SK-N-MC (cell line): Measurements from ENCODE around the gene SYT13.
"Not testable (repeated sequence)": the region's sequence is repeated elsewhere in the genome, so short reads cannot be mapped to it uniquely, and the experiment has no call there.

Experiments
- DNase-seq: peaks from one replicate; pipeline ENCODE4 v3.0.0-alpha.2; 2011; ENCODE audit warnings: low read depth, low spot score
- H3K27ac ChIP-seq: fragments of 200-600 bp; sonication (generic); 2 replicates; pipeline ENCODE4 v1.5.1; 2016; ENCODE audit warnings: mixed run types
- H3K36me3 ChIP-seq: fragments of 200-600 bp; sonication (generic); 2 replicates; pipeline ENCODE4 v1.6.1; 2017; ENCODE audit warnings: antibody characterized with exemption, low read length, mixed read lengths; ENCODE audit not compliant: insufficient read depth
- H3K4me3 ChIP-seq: fragments of 200-600 bp; sonication (generic); 2 replicates; pipeline ENCODE4 v1.5.1; 2016
- H3K9ac ChIP-seq: fragments of 200-600 bp; sonication (generic); 2 replicates; pipeline ENCODE4 v1.8.0; 2017; ENCODE audit warnings: mixed run types, mixed read lengths; ENCODE audit not compliant: insufficient read length
- H3K9me3 ChIP-seq: fragments of 200-600 bp; sonication (generic); 2 replicates; pipeline ENCODE4 v1.6.1; 2017; ENCODE audit warnings: low read depth, mild to moderate bottlenecking, antibody characterized with exemption, low read length, moderate library complexity, mixed read lengths
- EZH2 ChIP-seq: fragments of 200-600 bp; sonication (generic); IDR thresholded peaks from one replicate; pipeline ENCODE4 v1.6.1; 2017; ENCODE audit warnings: antibody characterized with exemption
- FOXP2 ChIP-seq: optimal IDR thresholded peaks from 2 replicates; pipeline ENCODE3; 2011; ENCODE audit warnings: mild to moderate bottlenecking, moderate library complexity; ENCODE audit not compliant: insufficient read depth; ENCODE audit errors: extremely low read length, control extremely low read depth
- POLR2AphosphoS5 ChIP-seq: IDR thresholded peaks from 2 replicates; pipeline ENCODE4 v1.6.1; 2012; ENCODE audit warnings: mild to moderate bottlenecking, low read depth, low read length, borderline replicate concordance

Gene SYT13

DNA sequence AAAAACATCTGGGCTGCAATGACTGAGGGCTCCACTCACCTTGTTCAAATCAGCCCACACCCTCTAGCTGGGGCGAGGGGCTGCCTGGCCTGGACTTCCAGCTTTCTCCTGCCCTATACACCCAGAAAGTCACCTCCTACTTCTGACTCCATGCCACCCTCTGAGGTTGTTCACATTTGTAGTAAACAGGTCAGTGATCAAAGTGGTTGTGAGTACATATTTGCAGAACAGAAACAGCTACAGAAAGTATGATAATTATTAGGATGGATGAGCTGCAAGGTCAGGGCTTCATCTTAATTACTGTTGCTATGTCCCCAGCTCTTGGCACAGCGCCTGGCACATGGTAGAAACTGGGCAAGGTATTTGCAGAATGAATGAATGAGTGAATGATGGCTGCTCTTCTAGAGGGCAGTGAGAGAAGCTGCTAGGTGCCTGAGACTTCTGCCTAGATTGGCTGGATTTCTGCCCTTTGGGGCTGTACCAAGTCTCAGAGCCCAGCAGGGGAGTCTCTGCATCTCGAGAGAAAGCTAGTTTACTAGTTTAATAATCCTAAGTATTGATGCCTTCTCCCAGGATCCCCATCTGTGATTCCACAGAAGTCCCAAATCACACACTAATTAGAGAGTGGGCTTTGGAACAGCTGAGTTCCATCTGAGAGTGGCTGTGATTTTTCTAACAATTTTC lies 36.0 kb downstream of the SYT13 start:
- no peaks in the 10 kb centered on the region for H3K9me3 ChIP-seq
- no peak overlapping the region for H3K4me3 ChIP-seq
- H3K27ac ChIP-seq: no peak overlapping the region
- TF ChIP-seq EZH2: no peak
- no peak for TF ChIP-seq FOXP2
- no peak for TF ChIP-seq POLR2AphosphoS5
- H3K36me3 ChIP-seq: no peaks in the 10 kb centered on the region
- no peak for DNase-seq
- no peak overlapping the region for H3K9ac ChIP-seq

DNA sequence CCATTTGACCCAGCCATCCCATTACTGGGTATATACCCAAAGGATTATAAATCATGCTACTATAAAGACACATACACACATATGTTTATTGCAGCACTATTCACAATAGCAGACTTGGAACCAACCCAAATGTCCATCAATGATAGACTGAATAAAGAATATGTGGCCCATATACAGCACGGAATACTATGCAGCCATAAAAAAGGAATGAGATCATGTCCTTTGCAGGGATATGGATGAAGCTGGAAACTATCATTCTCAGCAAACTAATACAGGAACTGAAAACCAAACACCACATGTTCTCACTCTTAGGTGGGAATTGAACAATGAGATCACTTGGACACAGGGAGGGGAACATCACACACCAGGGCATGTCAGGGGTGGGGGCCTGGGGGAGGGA lies 36.8 kb downstream of the SYT13 start:
- H3K4me3 ChIP-seq, H3K36me3 ChIP-seq, H3K9ac ChIP-seq, H3K27ac ChIP-seq, DNase-seq, H3K9me3 ChIP-seq: not testable (repeated sequence)

DNA sequence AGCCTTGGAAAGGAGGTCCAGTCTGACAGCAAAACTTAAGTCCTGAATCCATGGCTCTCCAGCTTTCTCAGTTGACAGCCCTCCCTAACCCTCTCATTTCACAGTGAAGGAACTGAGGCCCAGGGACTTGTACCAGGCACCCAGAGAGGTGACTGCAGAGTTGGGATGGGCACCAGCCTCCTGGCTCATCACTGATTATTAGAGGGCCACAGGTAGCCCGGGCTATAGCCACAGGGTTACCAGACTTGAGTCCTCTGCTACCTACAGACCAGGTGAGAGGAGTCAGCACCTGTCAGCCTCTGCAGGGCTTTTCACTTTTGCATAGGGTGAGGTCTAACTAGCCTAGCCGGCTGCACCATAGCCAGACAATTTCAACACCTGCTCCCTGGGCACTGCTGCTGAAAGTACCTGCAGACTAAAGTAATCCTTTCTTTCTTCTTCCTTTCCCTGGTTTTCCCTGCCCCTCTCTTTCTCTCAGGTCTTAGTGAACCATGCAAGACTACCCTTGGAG lies 37.6 kb downstream of the SYT13 start:
- H3K4me3 ChIP-seq: no peak overlapping the region

DNA sequence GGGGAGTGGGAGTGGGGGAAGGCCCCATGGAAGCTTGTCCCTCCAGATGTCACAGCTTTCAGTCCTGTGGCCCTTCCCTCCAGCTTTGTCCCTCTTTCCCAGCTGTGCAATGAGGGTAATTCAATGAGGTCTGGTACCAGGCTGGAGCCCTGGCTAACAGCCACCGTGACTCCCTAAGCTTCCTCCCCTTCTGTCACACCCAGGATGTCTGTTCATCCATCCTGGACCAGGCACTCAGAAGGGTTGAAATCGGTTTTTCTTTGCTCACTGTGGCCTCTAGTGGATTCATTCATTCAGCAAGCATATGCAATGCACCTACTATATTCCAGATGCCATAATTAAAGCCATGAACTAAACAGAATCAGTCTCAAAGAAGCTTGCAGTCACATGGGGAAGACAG lies 38.7 kb downstream of the SYT13 start:
- Histone ChIP-seq H3K4me3 (no peak overlapping the region), H3K9ac (no peak overlapping the region), H3K36me3 (no peaks in the 10 kb centered on the region), H3K27ac (no peak overlapping the region), H3K9me3 (no peaks in the 10 kb centered on the region)
- TF ChIP-seq FOXP2: no peak
- TF ChIP-seq POLR2AphosphoS5: no peak
- no peak for TF ChIP-seq EZH2
- DNase-seq: no peak

More for the DNA sequence above, 37.6 kb downstream of the SYT13 start:
- H3K36me3 ChIP-seq: no peaks in the 10 kb centered on the region
- no peak for DNase-seq
- H3K27ac ChIP-seq: no peak overlapping the region
- no peak for TF ChIP-seq FOXP2
- TF ChIP-seq POLR2AphosphoS5: no peak
- TF ChIP-seq EZH2: no peak
- no peak overlapping the region for H3K9ac ChIP-seq
- no peaks in the 10 kb centered on the region for H3K9me3 ChIP-seq

DNA sequence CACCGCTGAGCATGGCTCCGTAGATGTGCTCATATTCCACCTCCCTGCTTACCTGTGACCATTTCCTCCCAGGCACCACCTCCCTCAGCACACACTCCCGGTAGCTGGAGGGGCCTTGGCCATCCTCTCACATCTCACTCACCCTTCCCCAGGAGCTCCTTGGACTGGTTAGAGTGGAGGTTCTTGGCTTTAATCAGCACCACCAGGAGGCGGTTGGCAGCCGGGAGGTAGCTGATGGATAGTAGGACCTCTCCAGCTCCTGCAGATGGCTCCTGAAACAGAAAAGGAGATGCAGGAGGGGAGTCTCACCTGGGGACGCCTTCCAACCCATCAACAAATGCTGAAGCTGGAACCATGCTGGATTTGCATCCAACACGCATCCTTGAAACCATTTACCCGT lies 39.9 kb downstream of the SYT13 start:
- H3K4me3 ChIP-seq: no peak overlapping the region
- H3K9ac ChIP-seq: no peak overlapping the region
- DNase-seq: no peak
- H3K36me3 ChIP-seq: no peaks in the 10 kb centered on the region
- H3K27ac ChIP-seq: no peak overlapping the region
- TF ChIP-seq EZH2 (no peak), POLR2AphosphoS5 (no peak), FOXP2 (no peak)
- H3K9me3 ChIP-seq: no peaks in the 10 kb centered on the region

DNA sequence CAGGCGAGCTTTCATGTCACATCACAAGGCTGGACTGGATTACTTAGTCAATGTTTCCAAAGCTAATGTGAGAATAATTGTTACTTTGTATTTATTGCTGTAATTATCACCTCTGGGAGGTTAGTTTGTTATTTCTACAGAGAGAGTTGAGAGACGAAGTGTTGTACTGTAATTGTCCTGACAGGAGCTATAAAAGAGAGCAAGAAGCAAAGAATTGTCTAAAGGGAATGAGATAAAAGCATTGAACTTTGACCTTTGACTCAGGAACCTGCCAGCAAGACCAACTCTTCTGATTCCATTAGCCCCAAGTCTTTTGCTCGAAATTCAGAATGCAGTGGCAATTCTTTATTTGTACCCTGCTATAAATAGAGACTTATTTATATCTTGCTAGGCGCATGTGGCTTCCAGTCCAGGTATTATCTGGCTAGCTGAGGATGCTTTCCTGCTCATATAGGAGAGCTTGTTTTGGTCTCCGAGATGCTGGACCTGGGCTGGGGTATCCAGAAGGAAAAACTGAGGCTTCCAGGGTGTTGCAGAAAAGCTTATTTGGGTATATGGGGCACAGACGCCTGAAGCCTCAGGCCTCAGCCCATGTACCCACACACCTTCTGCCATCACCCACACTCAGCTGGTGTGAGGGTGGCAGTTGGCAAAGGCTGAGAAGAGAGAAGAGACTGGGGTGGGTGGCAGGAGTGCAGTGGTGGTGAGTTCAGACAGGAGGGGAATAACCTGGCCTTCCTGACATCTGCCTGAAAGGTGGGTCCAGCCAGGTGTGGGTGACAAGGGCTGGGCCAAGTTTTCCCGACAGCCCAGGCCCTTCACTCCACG lies 40.7 kb downstream of the SYT13 start:
- H3K9ac ChIP-seq: no peak overlapping the region
- no peak overlapping the region for H3K27ac ChIP-seq
- TF ChIP-seq POLR2AphosphoS5 (no peak), FOXP2 (no peak), EZH2 (no peak)
- H3K36me3 ChIP-seq: no peaks in the 10 kb centered on the region
- DNase-seq: no peak
- no peaks in the 10 kb centered on the region for H3K9me3 ChIP-seq
- no peak overlapping the region for H3K4me3 ChIP-seq

DNA sequence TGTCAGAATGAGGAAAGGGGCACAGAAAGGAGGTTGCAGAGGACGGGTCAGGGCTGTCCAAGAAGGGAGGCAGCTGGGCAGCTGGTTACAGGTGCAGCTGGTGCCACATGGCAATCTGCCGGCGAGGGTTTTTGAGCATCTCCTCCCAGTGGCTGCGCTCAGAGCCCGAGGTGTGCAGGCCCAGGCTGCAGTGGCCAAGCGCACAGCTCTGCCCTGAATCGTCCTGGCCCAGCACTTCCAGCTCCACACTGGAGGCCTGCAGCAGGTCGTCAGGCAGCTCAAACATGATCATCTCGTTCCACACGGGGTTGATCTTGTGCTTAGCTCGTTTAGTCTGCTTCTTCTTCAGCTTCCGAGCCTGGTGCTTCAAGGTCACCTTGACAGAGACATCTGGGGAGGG lies 42.2 kb downstream of the SYT13 start:
- Histone ChIP-seq H3K9me3 (no peaks in the 10 kb centered on the region), H3K4me3 (no peak overlapping the region), H3K9ac (no peak overlapping the region), H3K36me3 (no peaks in the 10 kb centered on the region), H3K27ac (no peak overlapping the region)
- no peak for TF ChIP-seq EZH2
- no peak for TF ChIP-seq POLR2AphosphoS5
- TF ChIP-seq FOXP2: no peak
- DNase-seq: no peak

DNA sequence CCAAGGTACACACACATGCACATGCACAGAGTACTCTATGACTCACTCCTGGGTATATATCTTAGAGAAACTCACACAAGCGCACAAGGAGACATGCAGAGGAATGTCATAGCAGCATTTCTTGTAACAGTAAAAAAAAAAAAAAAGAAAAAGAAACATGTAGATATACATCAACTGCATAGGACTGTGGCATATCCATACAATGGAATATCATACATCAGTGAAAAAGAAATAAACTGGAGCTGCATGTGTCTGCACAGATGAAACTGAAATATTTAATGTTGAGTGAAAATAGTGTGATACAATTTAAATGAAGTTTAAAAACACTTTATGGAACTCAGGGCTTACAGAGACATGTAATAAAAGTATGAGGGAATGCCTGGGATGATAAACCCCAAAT lies 46.4 kb downstream of the SYT13 start:
- no peaks in the 10 kb centered on the region for H3K9me3 ChIP-seq
- no peak for DNase-seq
- no peak for TF ChIP-seq EZH2
- TF ChIP-seq FOXP2: no peak
- TF ChIP-seq POLR2AphosphoS5: no peak
- no peak overlapping the region for H3K4me3 ChIP-seq
- H3K9ac ChIP-seq: no peak overlapping the region
- no peak overlapping the region for H3K27ac ChIP-seq
- no peaks in the 10 kb centered on the region for H3K36me3 ChIP-seq
